Measurements from ENCODE around the gene DENND1B. TPM values are rescaled to one million over a fixed set of nuclear protein-coding genes. Genes with fewer than 3 reads are reported as not detected.

DENND1B gene
- total RNA-seq, 1 donor from 2014 or later = 22.1 TPM

DNA sequence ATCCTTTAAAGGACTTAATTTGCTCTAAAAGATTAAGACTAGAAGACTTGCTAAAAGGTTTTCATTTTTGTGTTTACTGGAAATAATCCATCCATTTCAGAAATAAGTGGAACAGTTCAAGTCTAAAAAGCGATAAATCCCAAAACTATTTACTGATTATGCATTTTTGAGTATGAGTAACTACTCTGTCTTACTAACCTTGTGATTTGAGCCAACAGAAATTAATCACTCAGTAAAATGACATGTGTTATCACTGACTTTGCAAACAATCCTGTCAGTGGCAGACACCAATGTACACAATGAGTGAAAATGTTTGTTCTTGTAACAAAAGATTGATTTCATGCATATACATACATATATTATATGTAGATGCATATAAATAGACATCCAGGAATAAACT is 218.0 kb downstream of the DENND1B start:
- no peak overlapping the region for H3K4me3 Mint-ChIP-seq (ENCODE audit: unreplicated experiment)
- DNase-seq = no peak
- no peaks in the 10 kb centered on the region for H3K9me3 Mint-ChIP-seq (ENCODE audit: unreplicated experiment)
- H3K27ac Mint-ChIP-seq (ENCODE audit: unreplicated experiment) = no peak overlapping the region
- H3K27me3 Mint-ChIP-seq (ENCODE audit: unreplicated experiment) = no peaks in the 10 kb centered on the region
- no peaks in the 10 kb centered on the region for H3K4me1 Mint-ChIP-seq (ENCODE audit: low read depth, unreplicated experiment)
- TF ChIP-seq, protein P1, sequence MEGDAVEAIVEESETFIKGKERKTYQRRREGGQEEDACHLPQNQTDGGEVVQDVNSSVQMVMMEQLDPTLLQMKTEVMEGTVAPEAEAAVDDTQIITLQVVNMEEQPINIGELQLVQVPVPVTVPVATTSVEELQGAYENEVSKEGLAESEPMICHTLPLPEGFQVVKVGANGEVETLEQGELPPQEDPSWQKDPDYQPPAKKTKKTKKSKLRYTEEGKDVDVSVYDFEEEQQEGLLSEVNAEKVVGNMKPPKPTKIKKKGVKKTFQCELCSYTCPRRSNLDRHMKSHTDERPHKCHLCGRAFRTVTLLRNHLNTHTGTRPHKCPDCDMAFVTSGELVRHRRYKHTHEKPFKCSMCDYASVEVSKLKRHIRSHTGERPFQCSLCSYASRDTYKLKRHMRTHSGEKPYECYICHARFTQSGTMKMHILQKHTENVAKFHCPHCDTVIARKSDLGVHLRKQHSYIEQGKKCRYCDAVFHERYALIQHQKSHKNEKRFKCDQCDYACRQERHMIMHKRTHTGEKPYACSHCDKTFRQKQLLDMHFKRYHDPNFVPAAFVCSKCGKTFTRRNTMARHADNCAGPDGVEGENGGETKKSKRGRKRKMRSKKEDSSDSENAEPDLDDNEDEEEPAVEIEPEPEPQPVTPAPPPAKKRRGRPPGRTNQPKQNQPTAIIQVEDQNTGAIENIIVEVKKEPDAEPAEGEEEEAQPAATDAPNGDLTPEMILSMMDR (IDR thresholded peaks at IDR 0.05; ENCODE audit: partially characterized antibody, unreplicated experiment) = no peak
- no peaks in the 10 kb centered on the region for H3K36me3 Mint-ChIP-seq (ENCODE audit: unreplicated experiment)

DNA sequence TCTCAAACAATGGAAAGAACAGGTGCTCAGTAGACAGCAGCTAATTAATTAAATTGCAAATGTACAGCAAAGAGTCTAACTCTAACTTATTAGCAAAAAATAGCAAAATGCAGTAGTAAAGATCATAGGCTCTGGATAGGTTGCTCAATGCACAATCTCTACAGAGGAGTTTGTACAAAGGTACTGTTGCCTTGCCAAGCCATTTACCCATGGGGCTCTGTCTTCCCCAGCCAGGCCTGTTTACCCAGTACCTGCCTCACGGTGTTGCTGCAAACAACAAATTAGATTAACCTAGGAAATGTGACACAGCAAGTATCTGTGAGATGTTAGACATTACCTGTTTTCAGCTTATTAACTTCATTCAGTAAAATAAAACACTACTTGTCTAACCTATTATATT is 222.0 kb downstream of the DENND1B start:
- no peak overlapping the region for H3K4me3 Mint-ChIP-seq (ENCODE audit: unreplicated experiment)
- no peaks in the 10 kb centered on the region for H3K4me1 Mint-ChIP-seq (ENCODE audit: low read depth, unreplicated experiment)
- DNase-seq = no peak
- H3K27ac Mint-ChIP-seq (ENCODE audit: unreplicated experiment) = no peak overlapping the region
- H3K9me3 Mint-ChIP-seq (ENCODE audit: unreplicated experiment) = no peaks in the 10 kb centered on the region
- no peaks in the 10 kb centered on the region for H3K36me3 Mint-ChIP-seq (ENCODE audit: unreplicated experiment)
- TF ChIP-seq, protein P1 (IDR thresholded peaks at IDR 0.05; ENCODE audit: partially characterized antibody, unreplicated experiment) = no peak
- no peaks in the 10 kb centered on the region for H3K27me3 Mint-ChIP-seq (ENCODE audit: unreplicated experiment)

DNA sequence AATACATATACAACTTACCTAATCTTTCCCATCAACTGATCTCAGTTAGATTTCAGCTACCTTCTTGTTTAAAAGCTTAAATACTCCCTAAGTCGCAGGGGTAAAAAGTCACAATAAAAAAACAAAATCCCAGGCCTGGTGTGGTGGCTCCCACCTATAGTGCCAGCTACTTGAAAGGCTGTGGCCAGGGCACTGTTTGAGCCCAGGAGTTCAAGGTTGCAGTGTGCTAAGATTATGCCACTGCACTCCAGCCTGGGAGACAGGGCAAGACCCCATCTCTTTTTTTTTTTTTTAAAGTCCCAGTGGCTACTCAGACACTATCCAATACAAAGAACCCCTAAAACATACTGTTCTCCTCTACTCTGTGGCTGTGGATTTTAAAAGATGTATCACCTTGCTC is 228.3 kb downstream of the DENND1B start:
- Mint-ChIP-seq H3K9me3 (ENCODE audit: unreplicated experiment) (peaks cover 3% of the 10 kb centered on the region), H3K27me3 (ENCODE audit: unreplicated experiment) (no peaks in the 10 kb centered on the region), H3K4me3 (ENCODE audit: unreplicated experiment) (no peak overlapping the region), H3K27ac (ENCODE audit: unreplicated experiment) (no peak overlapping the region), H3K36me3 (ENCODE audit: unreplicated experiment) (peaks cover 7% of the 10 kb centered on the region), H3K4me1 (ENCODE audit: low read depth, unreplicated experiment) (no peaks in the 10 kb centered on the region)
- DNase-seq = no peak
- TF ChIP-seq, protein P1 (IDR thresholded peaks at IDR 0.05; ENCODE audit: partially characterized antibody, unreplicated experiment) = no peak

DNA sequence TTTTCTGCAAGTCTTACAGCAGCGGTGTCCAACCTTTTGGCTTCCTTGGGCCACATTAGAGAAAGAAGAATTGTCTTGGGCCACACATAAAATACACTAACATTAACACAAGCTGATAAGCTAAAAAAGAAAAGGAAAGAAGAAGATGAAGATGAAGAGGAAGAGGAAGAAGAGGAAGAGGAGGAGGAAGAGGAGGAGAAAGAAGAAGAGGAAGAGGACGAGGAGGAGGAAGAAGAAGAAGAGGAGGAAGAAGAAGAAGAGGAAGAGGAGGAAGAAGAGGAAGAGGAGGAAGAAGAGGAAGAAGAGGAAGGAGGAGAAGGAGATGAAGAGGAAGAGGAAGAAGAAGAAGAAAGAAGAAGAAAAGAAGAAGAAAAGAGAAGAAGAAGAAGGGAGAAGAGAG is 230.7 kb downstream of the DENND1B start:
- TF ChIP-seq, protein P1 (IDR thresholded peaks at IDR 0.05; ENCODE audit: partially characterized antibody, unreplicated experiment) = no peak

DNA sequence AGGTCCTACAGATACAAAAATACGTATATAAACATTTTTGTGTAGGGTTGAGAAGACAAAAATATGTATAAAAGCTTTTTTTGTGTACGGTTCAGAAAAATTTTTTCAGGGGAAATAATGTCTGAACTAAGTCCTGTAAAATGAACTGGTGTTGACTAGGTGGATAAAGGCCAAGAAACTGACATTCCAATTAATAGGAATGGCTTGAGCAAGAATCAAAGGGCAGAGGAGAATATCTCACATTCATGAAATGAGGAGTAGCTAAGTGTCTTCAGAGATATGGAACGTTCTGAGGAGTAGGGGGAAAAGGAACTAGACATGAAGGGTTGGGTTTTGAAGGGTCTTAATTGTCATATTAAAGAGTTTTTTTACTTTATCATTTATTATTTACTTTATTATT is 231.2 kb downstream of the DENND1B start:
- peaks cover 3% of the 10 kb centered on the region for H3K9me3 Mint-ChIP-seq (ENCODE audit: unreplicated experiment)
- DNase-seq = no peak
- TF ChIP-seq, protein P1 (IDR thresholded peaks at IDR 0.05; ENCODE audit: partially characterized antibody, unreplicated experiment) = no peak
- no peaks in the 10 kb centered on the region for H3K27me3 Mint-ChIP-seq (ENCODE audit: unreplicated experiment)
- H3K4me3 Mint-ChIP-seq (ENCODE audit: unreplicated experiment) = no peak overlapping the region
- no peaks in the 10 kb centered on the region for H3K4me1 Mint-ChIP-seq (ENCODE audit: low read depth, unreplicated experiment)
- no peak overlapping the region for H3K27ac Mint-ChIP-seq (ENCODE audit: unreplicated experiment)
- H3K36me3 Mint-ChIP-seq (ENCODE audit: unreplicated experiment) = peaks cover 7% of the 10 kb centered on the region

More for the DNA sequence above, 230.7 kb downstream of the DENND1B start:
- H3K4me1 Mint-ChIP-seq (ENCODE audit: low read depth, unreplicated experiment) = no peaks in the 10 kb centered on the region
- no peaks in the 10 kb centered on the region for H3K27me3 Mint-ChIP-seq (ENCODE audit: unreplicated experiment)
- no peak overlapping the region for H3K27ac Mint-ChIP-seq (ENCODE audit: unreplicated experiment)
- DNase-seq = no peak
- H3K9me3 Mint-ChIP-seq (ENCODE audit: unreplicated experiment) = peaks cover 3% of the 10 kb centered on the region
- no peak overlapping the region for H3K4me3 Mint-ChIP-seq (ENCODE audit: unreplicated experiment)
- H3K36me3 Mint-ChIP-seq (ENCODE audit: unreplicated experiment) = peaks cover 7% of the 10 kb centered on the region

Measured in glutamatergic neuron (in vitro differentiated cells).